Measurements from ENCODE around the gene GNAO1.

DNA sequence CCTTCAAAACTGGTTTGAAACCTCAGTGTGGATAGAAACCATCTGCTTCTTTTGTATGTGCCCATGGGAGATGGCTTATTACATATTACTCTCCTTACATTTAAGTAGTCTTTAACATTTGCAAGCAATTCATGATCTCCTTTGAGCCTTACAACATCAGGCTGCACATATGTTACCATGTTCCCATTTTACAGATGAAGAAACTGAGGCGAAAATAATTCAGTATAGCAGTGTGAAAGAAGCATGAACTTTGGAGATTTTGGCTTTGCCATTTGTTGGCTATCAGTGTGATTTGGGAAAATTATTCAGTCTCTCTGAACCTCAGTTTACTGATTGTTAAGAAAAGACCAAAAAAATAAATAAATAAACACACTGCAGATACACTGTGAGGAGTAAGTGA is 15.7 kb downstream of the GNAO1 start:
- no peak for TF ChIP-seq CTCF (IDR thresholded peaks at IDR 0.05)
- TF ChIP-seq POLR2AphosphoS5 (IDR thresholded peaks at IDR 0.05), result no peak
- no peak for TF ChIP-seq POLR2A (IDR thresholded peaks at IDR 0.05)
